Anterior cingulate cortex (tissue), 58 donors: ENCODE measurements around the gene ARNT2.
"Not testable (repeated sequence)": the region's sequence is repeated elsewhere in the genome, so short reads cannot be mapped to it uniquely, and the experiment has no call there.

Experiments used
- DNase-seq, 58 donors: peaks; one replicate each; lab custom pipeline; 2025; lab: John Stamatoyannopoulos, UW

Gene ARNT2

GRCh38 chr15:80404057-80404760 is at the start of gene ARNT2:
Gene ARNT2 (plus strand): TSS chr15:80404382. CDS start chr15:80404516, 134 bp downstream.
- peak in 41 of 58 donors; percentile 42 to 84 (median 68) for DNase-seq

- no peak for DNase-seq
Measured at GRCh38 chr15:80367094-80367493, 37.1 kb upstream of the ARNT2 start.

- DNase-seq, result no peak
Measured at GRCh38 chr15:80367661-80368060, 36.5 kb upstream of the ARNT2 start.

DNA sequence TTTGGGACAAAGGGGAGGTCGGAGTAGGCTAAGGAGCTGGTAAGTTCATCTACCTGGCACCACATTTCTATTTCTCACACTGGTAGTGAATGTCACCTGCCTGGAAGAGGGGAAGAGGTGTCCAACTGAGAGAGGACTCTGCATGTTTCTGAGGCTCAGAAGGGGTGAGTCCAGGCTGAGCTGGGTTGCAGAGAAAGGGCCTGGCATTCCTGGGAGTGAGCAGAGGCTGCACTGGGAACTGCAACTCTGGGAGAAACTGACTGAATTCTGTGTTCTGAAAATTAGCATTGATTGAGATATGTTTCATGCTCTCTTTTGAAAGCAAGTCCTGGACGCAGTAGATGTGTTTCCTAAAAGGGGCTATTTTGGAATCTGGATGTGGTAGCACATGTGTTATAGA is 32.3 kb upstream of the ARNT2 start:
- no peak for DNase-seq

DNA sequence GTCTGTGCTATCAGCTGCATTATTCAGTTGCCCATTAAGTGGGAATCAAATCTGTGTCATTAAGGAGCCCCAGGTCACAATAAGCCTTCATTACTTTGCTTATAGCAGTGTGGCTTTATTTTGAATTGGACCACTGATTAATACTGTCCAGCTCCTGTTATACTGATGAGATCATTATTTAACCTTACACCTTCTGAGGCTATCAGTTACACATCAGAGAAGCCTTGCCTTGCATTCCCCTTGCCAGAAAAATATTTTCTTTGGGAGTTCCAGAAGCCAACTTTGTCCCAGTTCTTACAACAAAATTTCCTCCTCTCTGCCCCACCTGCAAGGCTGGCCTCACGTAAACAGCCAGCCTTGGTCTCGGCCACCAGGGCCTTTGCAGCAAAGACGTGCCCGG is 29.7 kb upstream of the ARNT2 start:
- no peak for DNase-seq

- DNase-seq, result peak in 8 of 58 donors; percentile 6 to 48 (median 14)
Measured at GRCh38 chr15:80375968-80376891, 28.0 kb upstream of the ARNT2 start.

DNA sequence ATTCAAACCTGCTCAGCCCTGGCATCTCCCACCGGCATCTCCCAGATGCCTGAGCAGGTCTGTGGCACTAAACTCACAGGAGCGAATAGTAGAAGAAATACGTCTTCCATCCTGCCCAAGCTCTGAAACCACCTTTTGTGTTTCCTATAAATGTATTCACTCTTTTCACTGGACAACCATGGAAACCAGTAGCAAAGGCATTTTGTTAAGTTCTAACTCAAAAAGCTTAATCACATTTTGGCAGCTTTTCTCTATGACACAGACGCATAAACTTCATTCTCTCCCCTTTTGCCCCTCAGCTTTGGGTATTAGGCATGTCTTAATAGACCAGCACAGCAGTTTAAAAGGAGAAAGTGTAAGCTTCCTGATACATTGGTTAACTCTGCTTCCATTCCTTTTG is 24.5 kb upstream of the ARNT2 start:
- DNase-seq, result peak in 7 of 58 donors; percentile 5 to 66 (median 19)

- DNase-seq, result peak in 3 of 58 donors; percentile 9 to 18 (median 14)
Measured at GRCh38 chr15:80380154-80380553, 24.0 kb upstream of the ARNT2 start.

GRCh38 chr15:80382285-80382684 is 21.9 kb upstream of the ARNT2 start:
- DNase-seq, result no peak

DNA sequence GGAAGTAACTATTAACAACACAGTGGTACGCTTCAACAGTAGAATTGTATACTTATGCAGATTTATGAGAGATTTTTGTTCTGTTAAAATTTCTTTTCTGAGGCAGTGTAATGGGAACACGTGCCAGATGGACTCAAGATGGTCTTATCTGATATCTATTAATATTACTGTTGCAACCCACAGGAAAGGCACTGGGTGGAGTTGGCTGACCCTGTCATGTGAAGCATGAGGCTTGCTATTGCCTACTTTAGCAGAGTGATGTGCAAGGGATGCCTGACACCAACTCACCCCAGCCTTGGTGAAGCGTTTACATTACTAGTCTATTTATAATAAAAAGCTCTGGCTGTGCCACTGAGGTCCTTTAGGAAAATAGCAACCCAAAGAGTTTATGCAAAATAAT is 19.8 kb upstream of the ARNT2 start:
- no peak for DNase-seq

- no peak for DNase-seq
Measured at GRCh38 chr15:80386151-80386550, 18.0 kb upstream of the ARNT2 start.

DNA sequence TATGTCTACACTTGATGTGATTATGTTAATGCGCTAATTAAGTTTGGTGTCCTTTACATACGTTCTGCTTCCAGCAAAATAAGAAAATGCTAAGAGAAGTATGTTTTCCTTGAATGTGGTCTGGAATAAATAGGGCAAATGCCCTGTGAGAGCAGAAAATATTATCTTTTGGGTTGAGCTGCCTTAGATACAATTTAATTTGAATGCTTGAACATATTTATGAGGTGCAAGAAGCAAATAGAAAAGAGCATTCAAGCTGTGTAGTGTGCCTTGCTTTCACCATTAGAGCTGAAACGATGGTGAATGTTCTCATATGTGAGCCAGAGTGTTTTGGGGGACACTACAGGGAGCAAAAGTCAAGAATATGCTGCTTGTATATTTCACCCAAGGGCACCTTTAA is 15.9 kb upstream of the ARNT2 start:
- no peak for DNase-seq

DNA sequence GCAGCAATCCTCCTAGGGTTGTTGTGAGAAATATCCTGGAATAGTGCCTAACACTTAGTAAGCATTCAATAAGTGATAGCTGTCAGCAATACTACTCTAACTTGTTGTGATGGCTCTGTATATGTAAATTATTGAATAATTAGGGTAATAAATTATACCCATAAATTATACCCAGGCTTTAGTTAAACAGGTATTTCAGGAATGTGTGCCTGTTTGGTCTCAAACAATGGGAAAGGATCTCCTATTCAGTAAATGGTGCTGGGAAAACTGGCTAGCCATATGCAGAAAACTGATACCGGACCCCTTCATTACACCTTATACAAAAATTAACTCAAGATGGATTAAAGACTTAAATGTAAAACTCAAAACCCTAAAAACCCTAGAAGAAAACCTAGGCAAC is 14.8 kb upstream of the ARNT2 start:
- DNase-seq, result no peak

DNA sequence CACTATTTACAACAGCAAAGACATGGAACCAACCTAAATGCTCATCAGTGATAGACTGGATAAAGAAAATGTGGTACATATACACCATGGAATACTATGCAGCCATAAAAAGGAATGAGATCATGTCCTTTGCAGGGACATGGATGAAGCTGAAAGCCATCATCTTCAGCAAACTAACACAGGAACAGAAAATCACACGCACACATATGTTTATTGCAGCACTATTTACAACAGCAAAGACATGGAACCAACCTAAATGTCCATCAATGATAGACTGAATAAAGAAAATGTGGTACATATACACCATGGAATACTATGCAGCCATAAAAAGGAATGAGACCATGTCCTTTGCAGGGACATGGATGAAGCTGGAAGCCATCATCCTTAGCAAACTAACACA is 13.2 kb upstream of the ARNT2 start:
- not testable (repeated sequence) for DNase-seq

DNA sequence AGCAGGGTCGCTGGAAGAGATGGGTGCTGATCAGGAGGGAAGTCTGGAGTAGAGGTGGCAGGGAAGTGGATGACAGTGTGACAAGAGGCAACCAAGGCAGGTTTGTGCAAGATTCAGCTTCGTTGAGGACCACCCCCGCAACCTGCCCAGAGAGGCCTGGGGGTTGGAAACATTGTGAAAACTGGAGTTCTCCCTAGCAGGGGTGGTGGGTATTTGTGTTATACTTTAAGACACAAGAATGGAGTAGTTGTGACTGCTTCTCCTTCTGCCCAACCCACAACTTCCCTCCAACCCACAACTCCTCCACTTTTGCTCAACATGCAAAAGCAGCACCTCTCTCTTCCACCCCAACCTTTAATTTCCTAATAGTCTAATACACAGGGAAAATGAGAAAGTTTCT is 8.6 kb upstream of the ARNT2 start:
- no peak for DNase-seq

- DNase-seq, result no peak
Measured at GRCh38 chr15:80396096-80396495, 8.1 kb upstream of the ARNT2 start.

GRCh38 chr15:80399508-80399907 is 4.7 kb upstream of the ARNT2 start:
- DNase-seq, result no peak

- no peak for DNase-seq
Measured at GRCh38 chr15:80401456-80401855, 2.7 kb upstream of the ARNT2 start.

GRCh38 chr15:80402339-80402738 is 1.8 kb upstream of the ARNT2 start:
- DNase-seq, result no peak

GRCh38 chr15:80403712-80404056 is 498 bp upstream of the ARNT2 start:
- DNase-seq, result peak in 54 of 58 donors; percentile 26 to 86 (median 69)

DNA sequence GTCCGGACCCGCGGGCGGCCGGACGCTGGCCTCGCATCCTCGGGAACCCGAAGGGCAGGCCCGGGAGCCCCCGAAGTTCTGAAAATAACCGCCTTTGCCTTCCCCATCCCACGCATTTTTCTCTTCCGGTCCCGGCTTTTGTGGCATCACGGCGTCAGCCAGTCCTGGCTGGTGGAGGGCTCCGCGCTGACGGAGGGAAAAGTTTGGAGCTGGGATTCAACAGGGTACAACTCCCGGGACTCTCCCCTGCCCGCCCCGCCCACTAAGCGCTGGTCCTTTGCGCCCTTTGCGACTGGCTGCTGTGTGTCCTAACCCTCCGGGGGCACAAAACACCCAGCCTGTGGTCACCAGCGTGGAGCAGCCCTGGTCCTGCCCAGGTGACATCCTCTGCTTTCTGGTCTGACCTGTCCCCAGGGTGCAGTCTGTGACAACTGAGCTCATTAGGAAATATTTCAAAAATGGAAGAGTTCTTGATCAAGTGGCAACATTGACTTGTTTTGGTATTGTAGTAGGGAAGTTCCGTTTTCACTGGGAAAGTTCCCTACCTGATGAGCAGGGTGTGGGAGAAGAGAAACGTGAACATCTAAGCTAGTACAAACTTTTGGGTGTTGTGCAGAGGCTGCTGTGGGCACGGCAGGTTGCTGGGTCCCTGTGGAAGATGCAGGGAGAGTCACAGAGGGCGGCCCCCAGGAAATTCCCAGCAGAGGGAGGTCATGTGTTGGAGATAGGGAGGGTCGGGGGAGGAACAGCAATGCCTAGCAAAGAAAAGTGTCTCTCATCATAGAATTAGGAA is 775 bp downstream of the ARNT2 start:
- peak in 44 of 58 donors; percentile 24 to 76 (median 54) for DNase-seq
